ENCODE results near the gene GLCE. TPM values are rescaled to one million over a fixed set of nuclear protein-coding genes. Genes with fewer than 3 reads are reported as not detected.
"Not testable (repeated sequence)": the region's sequence is repeated elsewhere in the genome, so short reads cannot be mapped to it uniquely, and the experiment has no call there.

Gene GLCE
- total RNA-seq, 1 donor from 2014 or later, result 127 TPM

DNA sequence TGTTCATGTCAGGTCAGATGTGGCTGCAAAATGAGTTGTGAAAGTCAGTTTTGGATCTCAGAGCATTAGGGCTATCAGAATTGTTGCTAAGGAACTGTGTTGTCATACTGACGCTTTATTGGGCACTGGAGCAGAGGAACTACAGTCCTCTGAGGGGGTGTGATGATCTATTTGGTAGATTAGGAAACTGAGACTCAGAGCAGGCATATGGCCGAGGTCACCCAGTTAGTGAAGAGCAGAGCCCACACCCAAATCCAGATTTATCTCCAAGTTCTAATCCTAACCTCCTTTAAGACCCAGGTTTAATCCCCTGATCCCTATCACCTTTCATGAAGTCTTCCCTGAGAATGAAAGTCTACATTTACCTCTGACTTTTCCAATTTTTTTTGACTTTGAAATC lies 25.6 kb upstream of the GLCE start:
- no peak for DNase-seq (ENCODE audit: extremely low read depth, low read depth, low spot score)

GRCh38 chr15:69135499-69135898 lies 24.9 kb upstream of the GLCE start:
- no peak for DNase-seq (ENCODE audit: extremely low read depth, low read depth, low spot score)

- no peak for DNase-seq (ENCODE audit: extremely low read depth, low read depth, low spot score)
Observed at GRCh38 chr15:69138963-69139362, 21.5 kb upstream of the GLCE start.

- no peak for DNase-seq (ENCODE audit: extremely low read depth, low read depth, low spot score)
Observed at GRCh38 chr15:69140306-69140705, 20.1 kb upstream of the GLCE start.

- no peak for DNase-seq (ENCODE audit: extremely low read depth, low read depth, low spot score)
Observed at GRCh38 chr15:69141286-69141701, 19.1 kb upstream of the GLCE start.

GRCh38 chr15:69141833-69142232 lies 18.6 kb upstream of the GLCE start:
- no peak for DNase-seq (ENCODE audit: extremely low read depth, low read depth, low spot score)

- no peak for DNase-seq (ENCODE audit: extremely low read depth, low read depth, low spot score)
Observed at GRCh38 chr15:69143756-69144436, 16.5 kb upstream of the GLCE start.

DNA sequence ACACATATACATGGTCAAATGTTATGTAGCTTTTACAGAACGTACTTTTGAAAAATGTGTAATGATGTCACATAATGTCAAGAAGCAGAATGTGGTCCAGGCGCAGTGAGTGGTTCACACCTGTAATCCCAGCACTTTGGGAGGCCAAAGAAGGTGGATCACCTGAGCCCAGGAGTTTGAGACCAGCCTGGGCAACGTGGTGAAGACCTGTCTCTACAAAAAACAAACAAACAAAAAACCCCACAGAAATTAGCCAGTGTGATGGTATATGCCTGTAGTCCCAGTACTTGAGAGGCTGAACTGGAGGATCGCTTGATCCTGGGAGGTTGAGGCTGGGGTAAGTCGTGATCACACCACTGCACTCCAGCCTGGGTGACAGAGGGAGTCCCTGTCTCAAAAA lies 15.9 kb upstream of the GLCE start:
- no peak for DNase-seq (ENCODE audit: extremely low read depth, low read depth, low spot score)

GRCh38 chr15:69145149-69145693 lies 15.2 kb upstream of the GLCE start:
- no peak for DNase-seq (ENCODE audit: extremely low read depth, low read depth, low spot score)

DNA sequence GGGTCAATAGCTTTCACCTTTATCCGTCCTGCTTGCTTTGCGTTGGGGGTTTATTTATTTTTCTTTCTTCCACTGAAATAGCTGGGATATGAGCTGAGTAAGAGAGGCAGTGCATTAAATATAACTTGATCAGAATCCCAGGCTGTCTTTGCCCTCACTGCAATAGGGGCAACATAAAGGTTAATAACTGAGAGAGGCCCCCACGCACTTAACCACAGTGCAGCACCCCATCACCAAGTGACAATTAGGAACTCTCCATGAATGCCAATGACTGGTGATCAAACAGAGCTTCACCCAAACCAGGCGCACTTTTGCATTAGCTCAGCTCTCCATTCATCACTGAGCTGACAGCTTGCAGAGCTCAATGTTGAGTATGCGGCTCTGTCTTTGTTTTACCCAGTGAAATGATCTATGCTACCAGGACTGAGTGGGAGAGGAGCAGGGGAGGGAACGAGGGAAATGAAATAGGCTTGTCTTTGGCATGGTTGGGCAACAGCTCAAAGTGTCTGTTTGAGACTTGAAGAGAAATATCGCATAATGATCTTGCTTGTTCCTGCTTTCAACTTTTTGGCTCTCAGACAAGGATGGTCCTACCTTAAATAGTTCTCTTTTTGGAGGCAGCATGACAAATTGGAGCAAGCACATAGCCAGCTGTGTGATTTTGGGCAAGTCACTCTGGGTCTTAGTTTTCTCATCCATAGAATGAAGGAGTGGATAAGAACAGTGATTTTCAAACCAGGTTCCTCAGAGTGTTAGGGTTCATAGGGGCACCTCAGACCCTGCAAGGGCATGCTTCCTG lies 14.5 kb upstream of the GLCE start:
- DNase-seq (ENCODE audit: extremely low read depth, low read depth, low spot score), result no peak

- DNase-seq (ENCODE audit: extremely low read depth, low read depth, low spot score), result no peak
Observed at GRCh38 chr15:69146724-69147435, 13.6 kb upstream of the GLCE start.

DNA sequence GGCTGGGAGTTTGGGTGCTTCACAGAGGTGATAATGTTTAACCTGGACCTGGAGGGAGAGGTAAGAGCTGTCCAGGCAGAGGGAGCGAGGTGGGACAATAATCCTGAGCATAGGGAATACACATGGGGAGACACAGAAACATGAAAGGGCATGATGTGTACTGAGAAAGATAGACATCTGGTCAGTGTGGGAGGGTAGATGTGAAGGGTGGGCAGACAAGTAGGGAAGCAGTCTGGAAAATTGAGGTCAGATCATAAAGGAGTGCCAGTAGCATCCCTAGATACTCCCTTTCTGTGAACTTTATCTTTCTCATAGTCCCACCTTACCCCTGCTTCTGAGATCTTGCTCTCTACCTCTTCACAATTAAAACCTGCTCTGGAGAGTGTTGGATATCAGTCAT lies 12.0 kb upstream of the GLCE start:
- no peak for DNase-seq (ENCODE audit: extremely low read depth, low read depth, low spot score)

GRCh38 chr15:69149163-69149562 lies 11.3 kb upstream of the GLCE start:
- no peak for DNase-seq (ENCODE audit: extremely low read depth, low read depth, low spot score)

DNA sequence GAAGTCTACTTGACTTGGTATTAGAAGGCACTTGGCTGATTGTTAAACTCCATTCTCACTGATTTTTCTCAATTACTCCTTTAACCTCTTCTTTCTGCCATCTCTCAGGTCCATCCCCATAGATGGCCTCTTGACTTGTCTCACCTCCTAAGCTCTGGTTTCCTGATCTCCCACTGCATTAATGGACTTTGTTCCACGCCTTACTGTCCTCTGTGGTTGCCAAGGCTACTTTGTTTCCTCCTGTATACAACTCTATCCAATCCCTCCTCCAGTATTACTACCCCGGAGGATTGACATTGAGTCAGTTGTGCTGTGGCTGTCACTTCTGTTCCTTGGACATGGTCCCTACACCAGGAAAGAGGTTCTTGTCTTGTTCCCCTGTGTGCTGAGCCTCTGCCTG lies 10.6 kb upstream of the GLCE start:
- DNase-seq (ENCODE audit: extremely low read depth, low read depth, low spot score), result no peak

DNA sequence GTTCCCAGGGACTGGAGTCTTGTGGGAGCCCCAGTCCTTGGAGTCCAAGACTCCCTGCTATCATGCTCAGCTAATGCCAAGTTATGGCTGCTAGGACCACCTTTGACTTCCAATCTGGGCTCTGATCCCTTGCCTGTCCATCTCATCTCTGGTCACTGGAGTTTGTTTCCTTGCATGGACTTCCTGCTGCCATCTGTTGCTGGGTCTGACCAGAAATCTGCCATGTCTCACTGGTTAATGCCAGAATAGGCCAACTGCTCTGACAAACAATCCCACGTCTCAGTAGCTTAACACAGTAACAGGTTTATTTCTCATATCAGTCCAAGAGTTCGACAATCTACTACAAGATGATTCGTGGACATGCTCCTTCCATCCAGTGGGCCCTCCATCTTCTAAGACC lies 10.1 kb upstream of the GLCE start:
- no peak for DNase-seq (ENCODE audit: extremely low read depth, low read depth, low spot score)

DNA sequence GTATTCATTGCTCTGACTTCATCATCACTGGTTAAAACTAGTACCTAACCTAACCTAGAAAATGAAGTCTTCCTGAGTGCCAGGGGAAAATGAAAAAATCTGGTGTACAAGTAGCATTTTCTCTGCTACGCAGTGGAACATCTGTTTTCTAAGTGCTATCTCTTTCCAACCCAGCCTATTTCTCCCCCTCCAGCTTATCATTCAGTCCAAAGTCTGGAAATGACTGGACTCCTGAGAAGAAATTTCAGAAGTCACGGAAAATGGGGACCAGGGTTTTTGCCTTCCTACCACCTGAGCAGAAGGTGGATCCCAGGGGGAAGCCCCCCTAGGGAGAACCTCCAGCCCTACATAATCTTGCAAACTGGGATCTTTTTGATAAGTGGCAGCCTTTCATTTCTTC lies 9.6 kb upstream of the GLCE start:
- DNase-seq (ENCODE audit: extremely low read depth, low read depth, low spot score), result no peak

DNA sequence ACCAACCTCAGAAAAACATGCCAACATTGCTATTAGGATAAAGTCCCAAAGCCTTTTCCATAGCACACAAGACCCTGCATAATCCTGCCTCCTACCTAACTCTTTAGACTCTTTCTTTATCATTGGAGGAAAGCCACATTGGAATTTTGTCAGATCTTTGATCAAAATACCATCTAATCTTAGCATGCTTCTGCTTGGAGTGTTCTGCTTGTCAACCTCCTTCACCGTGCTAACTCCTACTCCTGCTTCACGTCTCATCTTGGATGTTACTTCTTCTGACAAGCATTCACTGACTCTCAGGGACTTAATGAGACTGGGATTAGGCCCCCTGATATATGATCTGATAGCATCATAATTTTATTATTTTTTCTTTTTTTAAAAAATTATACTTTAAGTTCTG lies 7.4 kb upstream of the GLCE start:
- no peak for DNase-seq (ENCODE audit: extremely low read depth, low read depth, low spot score)

- DNase-seq (ENCODE audit: extremely low read depth, low read depth, low spot score), result not testable (repeated sequence)
Observed at GRCh38 chr15:69153587-69153986, 6.8 kb upstream of the GLCE start.

DNA sequence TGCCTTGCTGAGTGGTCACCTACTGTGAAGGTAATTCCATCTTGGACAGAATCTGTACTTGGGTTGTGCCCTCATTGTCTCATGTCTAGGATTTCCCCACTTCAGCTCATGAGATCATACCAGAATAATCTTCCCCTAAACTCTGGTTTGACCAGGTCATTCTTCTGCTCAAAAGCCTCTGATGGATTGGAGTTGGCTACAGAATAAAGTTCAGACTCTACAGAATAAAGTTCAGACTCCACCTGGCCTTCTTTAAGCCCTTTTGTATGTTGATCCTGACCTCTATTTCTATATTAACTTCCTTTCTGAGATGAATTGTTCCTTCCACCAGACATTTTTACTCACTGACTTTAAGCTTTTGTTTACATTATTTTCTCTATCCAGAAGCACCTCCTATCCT lies 6.4 kb upstream of the GLCE start:
- DNase-seq (ENCODE audit: extremely low read depth, low read depth, low spot score), result peak; percentile 75

- DNase-seq (ENCODE audit: extremely low read depth, low read depth, low spot score), result peak; percentile 87
Observed at GRCh38 chr15:69154684-69155083, 5.8 kb upstream of the GLCE start.

GRCh38 chr15:69156736-69157381 lies 3.6 kb upstream of the GLCE start:
- no peak for DNase-seq (ENCODE audit: extremely low read depth, low read depth, low spot score)

Measured in glomerular endothelial cell (primary cell).